Gastrocnemius medialis (tissue), 4 donors: Measurements from ENCODE around the gene WNT3A. TPM values are rescaled to one million over a fixed set of nuclear protein-coding genes. Genes with fewer than 3 reads are reported as not detected.

Experiments
- ATAC-seq, 2 donors: fragments of 150-250 bp; one replicate each; pipeline ENCODE4 v1.9.1; 2016
- DNase-seq, 2 donors: peaks; one replicate each; pipeline ENCODE4 v3.0.0-alpha.2; 2019
- H3K27ac ChIP-seq, 4 donors: fragments of 200-600 bp; sonication (generic); 1 replicate in 1 of 4; 2 replicates in 3 of 4; pipeline ENCODE4 v1.5.1; 2016 to 2018; ENCODE audit warnings: mild to moderate bottlenecking in 2 of 4, moderate library complexity in 1 of 4
- H3K27me3 ChIP-seq, 3 donors: fragments of 200-600 bp; sonication (generic) in 2 of 3; 1 replicate in 1 of 3; 2 replicates in 2 of 3; pipeline versions ENCODE4 v1.5.1 to v1.6.0; 2016 to 2019; ENCODE audit warnings: mild to moderate bottlenecking in 1 of 3, moderate library complexity in 1 of 3
- H3K36me3 ChIP-seq, 2 donors: fragments of 200-600 bp; sonication (generic) in 1 of 2; one replicate each; pipeline ENCODE4 v1.5.1; 2017 to 2018
- H3K4me1 ChIP-seq, 2 donors: fragments of 200-600 bp; sonication (generic) in 1 of 2; one replicate each; pipeline ENCODE4 v1.5.1; 2016 to 2017; ENCODE audit warnings: mild to moderate bottlenecking in 2 of 2
- H3K4me3 ChIP-seq, 4 donors: fragments of 200-600 bp; sonication (generic) in 3 of 4; 1 replicate in 1 of 4; 2 replicates in 3 of 4; pipeline ENCODE4 v1.5.1; 2016 to 2019; ENCODE audit warnings: mild to moderate bottlenecking in 2 of 4
- H3K9me3 ChIP-seq, 3 donors: fragments of 200-600 bp; sonication (generic) in 2 of 3; 1 replicate in 1 of 3; 2 replicates in 2 of 3; pipeline ENCODE4 v1.5.1; 2016 to 2019
- CTCF ChIP-seq, 5 experiments: fragments of 450-650 bp in 3 of 5; fragments of 200-600 bp in 2 of 5; sonication (generic) in 2 of 5; IDR thresholded peaks in 4 of 5; conservative IDR thresholded peaks in 1 of 5; 1 replicate in 4 of 5; 2 replicates in 1 of 5; pipeline ENCODE4 v1.5.1; 2016 to 2019; ENCODE audit warnings: antibody characterized with exemption in 5 of 5, mild to moderate bottlenecking in 3 of 5, moderate library complexity in 3 of 5
- POLR2A ChIP-seq, 2 donors: fragments of 450-650 bp; IDR thresholded peaks; one replicate each; pipeline ENCODE4 v1.6.1; 2017; ENCODE audit warnings: antibody characterized with exemption in 2 of 2, mild to moderate bottlenecking in 2 of 2, moderate library complexity in 2 of 2
- in situ Hi-C, 4 donors: fragments of 200-750 bp; cut with MboI; loops; one replicate each; pipeline versions ENCODE4 v1.15.0 to v1.8.0; 2017; ENCODE audit warnings: low sequenced_read_pairs in 4 of 4
- intact Hi-C: fragments of 100-400 bp; cut with DNase I; formaldehyde crosslinking; loops from one replicate; pipeline ENCODE4 v1.15.1; 2023; ENCODE audit warnings: low total_unique reads
- total RNA-seq, 4 donors: library from RNA; depleted of rRNA; stranded (reverse); fragments of >200 nt; gene quantifications; one replicate each; pipeline versions ENCODE4 v1.1.0 to v1.2.3, GENCODE V29; 2016

WNT3A gene
- total RNA-seq, 4 donors from 2014 or later, result not detected

DNA sequence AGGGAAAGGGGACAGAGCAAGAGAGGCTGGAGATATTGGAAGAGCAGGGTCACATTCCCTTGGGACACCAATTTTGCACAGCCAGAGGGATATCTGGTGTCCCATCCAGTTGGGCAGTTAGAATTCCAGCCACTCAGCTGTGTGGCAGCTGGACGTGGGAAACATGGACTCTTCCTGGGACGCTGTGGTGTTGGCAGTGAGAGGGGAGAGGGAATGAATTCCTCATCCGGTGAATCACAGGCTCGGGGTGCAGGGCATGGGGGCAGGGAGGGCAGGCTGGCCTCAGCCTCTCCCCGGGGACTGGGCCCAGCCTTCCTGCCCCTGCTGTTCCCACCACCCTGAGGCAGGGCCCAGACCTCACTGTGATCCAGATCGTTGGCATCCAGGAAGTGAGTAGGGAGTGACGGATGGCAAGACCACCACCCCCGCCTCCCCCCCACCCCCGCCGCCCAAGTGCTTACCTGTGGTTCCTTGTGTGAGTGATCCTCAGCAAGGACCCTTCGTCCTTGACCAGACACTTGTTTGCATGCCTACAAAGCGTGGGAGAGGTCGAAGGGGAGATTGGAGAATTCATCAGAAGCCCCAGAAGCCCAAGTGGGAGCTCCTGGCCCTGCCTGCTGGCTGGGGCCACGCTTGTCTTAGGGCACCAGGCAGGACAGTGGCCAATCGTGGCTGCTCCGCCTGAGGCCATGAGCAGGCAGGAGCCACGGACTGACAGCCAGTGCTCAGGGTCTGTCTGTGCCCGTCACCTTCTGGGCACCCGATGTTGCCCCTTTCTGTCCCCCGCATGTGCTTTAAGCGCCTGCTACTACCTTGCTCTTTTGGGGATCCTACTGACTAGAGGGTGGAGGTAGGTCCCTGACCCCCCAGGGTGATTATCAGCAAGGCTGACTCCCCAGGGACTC lies 8.7 kb downstream of the WNT3A start:
- H3K27ac ChIP-seq, result no peak overlapping the region
- H3K4me1 ChIP-seq, result no peaks in the 10 kb centered on the region
- H3K4me3 ChIP-seq, result no peak overlapping the region
- TF ChIP-seq CTCF (IDR thresholded peaks at IDR 0.05 in 4 of 5, conservative IDR thresholded peaks at IDR 0.05 in 1 of 5) (no peak), POLR2A (IDR thresholded peaks at IDR 0.05) (no peak)
- in situ Hi-C loops (no loop called here), intact Hi-C loops (no loop called here)
- no peaks in the 10 kb centered on the region for H3K27me3 ChIP-seq
- DNase-seq (peak in 1 of 2 donors; percentile 8), ATAC-seq (no peak)
- no peaks in the 10 kb centered on the region for H3K36me3 ChIP-seq
- H3K9me3 ChIP-seq, result no peaks in the 10 kb centered on the region

- ATAC-seq (no peak), DNase-seq (peak in 1 of 2 donors; percentile 3)
- H3K4me3 ChIP-seq, result no peak overlapping the region
- no peaks in the 10 kb centered on the region for H3K4me1 ChIP-seq
- no peaks in the 10 kb centered on the region for H3K27me3 ChIP-seq
- intact Hi-C loops (no loop called here), in situ Hi-C loops (no loop called here)
- no peak for TF ChIP-seq CTCF (IDR thresholded peaks at IDR 0.05 in 4 of 5, conservative IDR thresholded peaks at IDR 0.05 in 1 of 5)
- no peak for TF ChIP-seq POLR2A (IDR thresholded peaks at IDR 0.05)
- no peaks in the 10 kb centered on the region for H3K36me3 ChIP-seq
- no peak overlapping the region for H3K27ac ChIP-seq
- no peaks in the 10 kb centered on the region for H3K9me3 ChIP-seq
Observed at GRCh38 chr1:228016181-228016510, 9.3 kb downstream of the WNT3A start.

DNA sequence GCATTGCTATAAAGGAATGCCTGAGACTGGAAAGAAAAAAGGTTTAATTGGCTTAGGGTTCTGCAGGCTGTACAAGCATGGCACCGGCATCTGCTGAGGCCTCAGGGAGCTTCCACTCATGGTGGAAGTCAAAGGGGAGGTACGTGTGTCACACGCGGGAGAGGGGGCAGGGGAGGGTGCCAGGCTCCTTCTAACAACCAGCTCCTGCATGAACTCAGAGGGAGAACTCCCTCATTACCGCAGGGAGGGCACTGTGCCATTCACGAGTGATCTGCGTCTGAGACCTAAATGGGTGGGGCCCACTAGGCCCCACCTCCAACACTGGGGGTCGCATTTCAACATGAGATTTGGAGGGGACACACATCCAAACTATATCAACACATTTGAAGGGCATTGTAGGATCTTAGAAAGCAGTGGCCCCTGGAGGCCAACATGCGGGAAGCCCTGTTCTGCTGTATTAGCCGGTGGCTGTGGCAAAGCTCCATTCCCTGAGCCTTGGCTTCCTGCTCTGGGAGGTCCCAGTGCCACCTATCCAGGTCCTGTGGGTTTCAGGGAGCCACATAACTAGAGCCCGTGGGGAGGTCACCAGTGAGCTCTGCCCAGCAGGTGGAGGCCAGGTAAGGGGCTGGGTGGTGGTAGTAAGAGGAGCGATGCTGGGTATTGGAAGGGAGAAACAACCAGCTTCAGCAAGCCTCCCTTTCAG lies 10.0 kb downstream of the WNT3A start:
- H3K4me1 ChIP-seq, result no peaks in the 10 kb centered on the region
- ATAC-seq, result no peak

DNA sequence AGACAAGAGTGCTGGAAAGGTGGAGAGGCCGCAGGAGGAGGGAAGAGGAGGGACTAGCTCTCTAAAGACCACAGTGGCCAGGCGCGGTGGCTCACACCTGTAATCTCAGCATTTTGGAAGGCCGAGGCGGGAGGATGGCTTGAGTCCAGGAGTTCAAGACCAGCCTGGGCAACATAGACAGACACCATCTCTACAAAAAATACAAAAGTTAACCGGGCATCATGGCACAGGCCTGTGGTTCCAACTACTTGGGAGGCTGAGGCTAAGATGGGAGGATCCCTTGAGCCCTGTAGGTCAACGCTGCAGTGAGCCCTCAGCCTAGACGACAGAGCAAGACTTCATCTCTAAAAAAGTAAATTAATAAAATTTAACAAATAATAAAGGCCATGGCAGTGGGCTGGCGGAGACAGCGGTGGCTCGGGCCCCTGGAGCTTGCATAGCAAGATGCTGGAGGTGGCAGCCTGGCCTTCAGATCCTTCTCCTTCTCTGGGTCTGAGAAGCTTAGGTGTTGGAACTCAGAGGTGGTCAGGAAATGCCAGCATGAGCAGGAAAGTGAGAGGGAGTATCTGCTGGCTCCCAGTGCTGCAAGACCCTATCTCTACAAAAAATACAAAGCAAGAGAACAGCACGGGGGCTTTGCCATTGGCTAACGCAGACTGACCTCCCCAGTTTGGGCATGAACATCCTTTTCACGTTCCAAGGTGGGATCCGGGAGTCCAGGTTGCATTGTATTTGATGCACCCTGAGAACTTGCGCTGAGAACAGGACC lies 10.7 kb downstream of the WNT3A start:
- DNase-seq, result peak in 1 of 2 donors; percentile 3
- no peak for ATAC-seq
- in situ Hi-C loops, result no loop called here

More for the DNA sequence above, 10.0 kb downstream of the WNT3A start:
- peak in 1 of 2 donors; percentile 2 for DNase-seq
- in situ Hi-C loops (no loop called here), intact Hi-C loops (no loop called here)
- Histone ChIP-seq H3K27me3 (no peaks in the 10 kb centered on the region), H3K9me3 (no peaks in the 10 kb centered on the region), H3K36me3 (no peaks in the 10 kb centered on the region), H3K27ac (no peak overlapping the region), H3K4me3 (no peak overlapping the region)
- TF ChIP-seq CTCF (IDR thresholded peaks at IDR 0.05 in 4 of 5, conservative IDR thresholded peaks at IDR 0.05 in 1 of 5) (no peak), POLR2A (IDR thresholded peaks at IDR 0.05) (no peak)

More for the DNA sequence above, 10.7 kb downstream of the WNT3A start:
- Histone ChIP-seq H3K27me3 (no peaks in the 10 kb centered on the region), H3K27ac (no peak overlapping the region), H3K36me3 (no peaks in the 10 kb centered on the region), H3K4me3 (no peak overlapping the region), H3K9me3 (no peaks in the 10 kb centered on the region), H3K4me1 (no peaks in the 10 kb centered on the region)
- TF ChIP-seq POLR2A (IDR thresholded peaks at IDR 0.05), result no peak
- TF ChIP-seq CTCF (IDR thresholded peaks at IDR 0.05 in 4 of 5, conservative IDR thresholded peaks at IDR 0.05 in 1 of 5), result no peak
- intact Hi-C loops, result no loop called here
